KOPT-K1 (cell line): Measurements from ENCODE around the gene MRPL41.
"Not testable (repeated sequence)": the region's sequence is repeated elsewhere in the genome, so short reads cannot be mapped to it uniquely, and the experiment has no call there.

Experiments
- H3K27ac ChIP-seq: fragments of 200-600 bp; sonication (generic); 2 replicates; pipeline ENCODE4 v1.5.1; 2016; ENCODE audit warnings: antibody characterized with exemption, mild to moderate bottlenecking, low read depth, low read length; ENCODE audit not compliant: poor library complexity, severe bottlenecking
- H3K36me3 ChIP-seq: fragments of 200-600 bp; sonication (generic); 2 replicates; pipeline ENCODE4 v1.5.1; 2017; ENCODE audit warnings: antibody characterized with exemption, mild to moderate bottlenecking, low read length, moderate library complexity; ENCODE audit not compliant: insufficient read depth
- H3K9me3 ChIP-seq: fragments of 200-600 bp; sonication (generic); 2 replicates; pipeline ENCODE4 v1.5.1; 2017; ENCODE audit warnings: antibody characterized with exemption, low read length, mild to moderate bottlenecking; ENCODE audit not compliant: insufficient read depth, poor library complexity, severe bottlenecking

MRPL41 gene

DNA sequence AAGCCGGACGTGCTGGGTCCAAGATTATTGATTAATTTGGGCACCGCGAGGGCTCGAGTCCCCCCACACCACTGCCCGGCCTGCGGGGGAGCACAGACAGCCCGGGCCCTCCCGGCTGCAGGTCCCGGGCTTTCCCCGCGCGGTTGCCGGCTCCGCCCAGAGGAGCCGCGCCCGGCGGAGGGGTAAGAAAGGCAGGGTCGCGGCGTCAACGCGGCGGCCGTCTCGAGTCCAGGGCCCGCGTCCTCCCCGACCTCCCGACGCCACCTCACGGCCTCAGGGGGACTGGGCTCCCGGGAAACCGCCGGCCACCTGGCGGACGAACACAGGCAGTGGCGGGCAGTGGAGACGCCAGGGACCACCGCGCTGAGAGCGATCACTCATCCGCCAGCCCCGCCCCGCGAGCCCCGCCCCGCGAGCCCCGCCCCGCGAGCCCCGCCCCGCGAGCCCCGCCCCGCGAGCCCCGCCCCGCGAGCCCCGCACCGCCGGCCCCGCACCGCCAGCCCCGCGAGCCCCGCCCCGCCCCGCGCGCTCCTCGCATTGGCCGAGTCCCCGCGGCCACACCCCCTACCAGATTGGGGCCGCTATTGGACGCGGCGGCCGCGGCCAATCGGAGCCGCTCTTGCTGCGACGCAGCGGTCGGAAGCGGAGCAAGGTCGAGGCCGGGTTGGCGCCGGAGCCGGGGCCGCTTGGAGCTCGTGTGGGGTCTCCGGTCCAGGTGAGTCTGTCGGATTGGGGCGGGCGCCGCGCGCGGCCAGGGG is at the start of gene MRPL41:
Gene MRPL41 (plus strand): TSS at position 616 of the 758 bp plus-strand sequence. CDS start 203 bp downstream, outside the sequence.
- peaks cover 21% of the 10 kb centered on the region for H3K36me3 ChIP-seq
- peak within 1 kb of the TSS; percentile 45 for H3K27ac ChIP-seq
- H3K9me3 ChIP-seq = no peaks in the 10 kb centered on the region

DNA sequence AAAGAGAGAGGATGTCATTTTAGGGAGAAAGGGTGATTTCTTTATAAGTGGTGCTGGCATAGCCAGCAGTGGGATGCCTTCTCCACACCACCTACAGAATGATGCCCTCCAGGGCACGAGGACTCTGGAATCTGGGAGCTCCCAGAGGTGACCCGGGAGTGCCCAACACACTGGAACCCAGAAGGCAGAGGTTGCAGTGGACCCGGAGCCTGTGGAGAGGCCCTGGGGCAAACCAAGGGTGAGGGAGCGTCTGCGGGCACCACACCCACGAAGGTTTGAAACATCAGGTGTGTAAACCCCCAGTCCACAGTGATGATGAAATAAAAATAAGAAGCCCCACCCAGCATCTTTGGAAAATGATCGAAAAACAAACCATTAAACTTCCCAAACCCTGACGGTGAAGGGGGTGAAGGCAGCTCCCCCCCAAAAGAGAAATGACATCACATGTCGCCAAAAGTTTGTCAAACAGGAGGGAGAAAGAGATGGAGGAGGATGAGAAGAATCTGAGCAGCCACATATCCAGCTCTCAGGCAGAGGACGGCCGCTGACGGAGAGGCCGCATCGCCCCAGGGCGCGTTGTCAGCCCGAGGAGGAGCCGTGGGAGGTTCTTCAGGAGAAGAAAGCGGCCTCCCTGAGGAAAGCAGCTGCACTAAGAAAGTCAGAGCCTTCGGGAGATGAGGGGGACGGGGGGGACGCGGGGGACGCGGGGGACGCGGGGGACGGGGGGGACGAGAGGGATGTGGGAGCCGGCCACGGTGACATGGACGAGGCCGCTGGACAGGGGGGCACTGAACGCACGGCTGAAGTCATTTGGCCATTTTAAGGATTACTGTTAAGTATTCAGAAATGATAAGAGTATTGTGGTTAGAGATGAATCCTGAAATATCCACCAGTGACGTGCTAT is 49.4 kb upstream of the MRPL41 start:
- peaks cover 9% of the 10 kb centered on the region for H3K9me3 ChIP-seq
- H3K36me3 ChIP-seq = no peaks in the 10 kb centered on the region
- no peak overlapping the region for H3K27ac ChIP-seq

DNA sequence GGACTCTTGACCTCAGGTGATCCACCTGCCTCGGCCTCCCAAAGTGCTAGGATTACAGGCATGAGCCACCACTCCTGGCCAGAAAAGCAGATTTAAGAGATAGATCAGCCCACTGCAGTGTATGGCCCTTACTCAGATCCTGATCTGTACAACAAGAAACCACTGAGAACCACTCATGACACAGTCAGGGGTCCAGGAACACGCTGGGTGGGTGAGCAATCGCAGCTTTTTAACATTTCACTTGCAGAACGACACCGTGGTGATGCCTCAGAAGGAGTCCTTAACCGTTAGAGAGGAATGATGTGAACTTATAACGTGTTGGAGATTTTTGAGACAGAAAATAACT is 47.3 kb upstream of the MRPL41 start:
- no peaks in the 10 kb centered on the region for H3K36me3 ChIP-seq
- no peak overlapping the region for H3K27ac ChIP-seq
- H3K9me3 ChIP-seq = peaks cover 9% of the 10 kb centered on the region

DNA sequence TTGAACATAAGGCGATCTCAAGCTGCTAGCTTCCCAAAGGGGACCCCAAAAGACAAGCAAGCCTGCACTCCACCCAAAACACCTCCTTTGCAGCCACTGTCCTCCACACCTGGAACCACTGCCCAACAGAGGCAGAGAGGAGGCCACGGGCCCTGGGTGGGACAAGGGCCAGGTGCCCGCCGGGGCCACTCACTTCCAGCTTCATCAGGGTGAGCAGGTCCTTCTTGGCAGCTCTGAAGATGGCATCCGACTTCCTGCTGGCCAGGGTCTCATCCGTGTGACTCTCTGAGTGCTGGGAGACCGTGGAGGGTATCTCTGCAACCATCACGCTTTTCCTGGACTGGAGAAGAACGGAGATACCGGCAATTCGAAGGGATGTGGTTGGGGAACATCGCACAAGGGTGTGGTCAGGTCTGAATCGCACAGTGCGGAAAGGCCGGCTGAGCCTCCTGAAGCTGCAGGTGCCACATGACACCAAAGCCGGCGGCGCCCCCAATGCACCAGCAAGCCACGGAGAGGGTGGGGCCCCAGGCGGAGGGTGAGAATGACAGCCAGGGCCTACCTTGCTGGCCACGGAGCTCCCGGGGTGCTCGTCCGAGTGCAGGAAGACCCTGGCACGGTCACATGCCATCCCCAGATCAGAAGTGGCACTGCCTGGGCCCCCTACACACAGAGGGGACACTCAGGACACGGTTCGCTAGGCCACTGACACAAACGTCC is 46.1 kb upstream of the MRPL41 start:
- H3K9me3 ChIP-seq = peaks cover 9% of the 10 kb centered on the region
- H3K36me3 ChIP-seq = no peaks in the 10 kb centered on the region
- H3K27ac ChIP-seq = no peak overlapping the region

DNA sequence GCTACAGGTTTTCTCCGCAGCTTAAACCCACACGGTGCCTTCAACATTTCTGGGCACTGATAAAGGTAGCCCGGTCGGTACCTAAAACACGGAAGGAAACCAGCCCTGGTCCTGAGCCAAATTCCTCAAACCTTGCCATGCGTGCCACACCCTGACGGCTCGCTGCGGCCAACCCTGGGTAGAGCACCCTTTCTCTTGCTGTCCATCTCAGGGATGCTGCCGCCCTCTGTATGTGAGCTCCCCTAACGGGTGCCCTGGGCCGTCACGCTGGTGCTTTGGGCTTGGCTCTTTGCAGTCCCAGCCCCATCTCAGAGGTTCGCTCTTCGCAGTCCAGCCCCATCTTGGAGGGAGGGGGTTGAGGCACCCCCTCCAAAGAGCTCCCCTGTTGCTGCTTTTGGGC is 45.4 kb upstream of the MRPL41 start:
- no peak overlapping the region for H3K27ac ChIP-seq
- no peaks in the 10 kb centered on the region for H3K36me3 ChIP-seq
- H3K9me3 ChIP-seq = peaks cover 9% of the 10 kb centered on the region

DNA sequence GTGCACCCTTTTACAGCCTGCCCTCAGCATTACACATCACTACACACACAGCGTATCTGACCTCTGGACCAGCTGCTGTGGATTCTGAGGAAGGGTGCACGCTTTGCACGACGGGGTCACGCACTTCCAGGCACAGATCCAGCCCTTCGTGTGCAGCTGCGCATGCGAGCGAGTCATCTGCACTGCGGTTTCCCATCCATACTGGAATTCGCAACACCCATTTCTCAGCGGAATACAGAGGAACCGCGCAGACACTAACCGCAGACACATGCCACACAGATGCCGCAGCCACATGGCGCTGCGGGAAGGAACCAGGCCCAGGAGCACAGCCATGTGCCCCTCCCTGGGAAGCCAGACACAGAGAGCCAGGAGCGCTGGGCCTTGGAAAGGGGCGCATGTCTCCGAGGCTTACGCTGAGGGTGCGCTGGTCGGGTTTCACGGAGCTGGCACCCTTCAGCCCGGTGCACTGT is 44.9 kb upstream of the MRPL41 start:
- no peaks in the 10 kb centered on the region for H3K36me3 ChIP-seq
- no peak overlapping the region for H3K27ac ChIP-seq
- peaks cover 5% of the 10 kb centered on the region for H3K9me3 ChIP-seq

DNA sequence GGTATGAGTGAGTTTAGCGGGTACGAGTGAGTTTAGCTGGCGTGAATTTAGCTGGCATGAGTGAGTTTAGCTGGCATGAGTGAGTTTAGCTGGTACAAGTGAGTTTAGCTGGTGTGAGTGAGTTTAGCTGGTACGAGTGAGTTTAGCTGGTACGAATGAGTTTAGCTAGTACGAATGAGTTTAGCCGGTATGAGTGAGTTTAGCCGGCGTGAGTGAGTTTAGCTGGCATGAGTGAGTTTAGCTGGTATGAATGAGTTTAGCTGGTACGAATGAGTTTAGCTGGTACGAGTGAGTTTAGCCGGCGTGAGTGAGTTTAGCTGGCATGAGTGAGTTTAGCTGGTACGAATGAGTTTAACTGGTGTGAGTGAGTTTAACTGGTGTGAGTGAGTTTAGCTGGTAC is 42.5 kb upstream of the MRPL41 start:
- no peaks in the 10 kb centered on the region for H3K9me3 ChIP-seq
- H3K27ac ChIP-seq = no peak overlapping the region
- H3K36me3 ChIP-seq = no peaks in the 10 kb centered on the region

DNA sequence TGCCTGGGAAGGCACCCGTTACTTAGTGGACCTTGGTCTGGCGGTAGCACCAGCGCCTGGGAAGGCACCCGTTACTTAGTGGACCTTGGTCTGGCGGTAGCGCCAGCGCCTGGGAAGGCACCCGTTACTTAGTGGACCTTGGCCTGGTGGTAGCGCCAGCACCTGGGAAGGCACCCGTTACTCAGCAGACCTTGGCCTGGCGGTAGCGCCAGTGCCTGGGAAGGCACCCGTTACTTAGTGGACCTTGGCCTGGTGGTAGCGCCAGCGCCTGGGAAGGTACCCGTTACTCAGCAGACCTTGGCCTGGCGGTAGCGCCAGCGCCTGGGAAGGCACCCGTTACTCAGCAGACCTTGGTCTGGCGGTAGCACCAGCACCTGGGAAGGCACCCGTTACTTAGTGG is 40.6 kb upstream of the MRPL41 start:
- not testable (repeated sequence) for H3K27ac ChIP-seq, H3K36me3 ChIP-seq, H3K9me3 ChIP-seq

DNA sequence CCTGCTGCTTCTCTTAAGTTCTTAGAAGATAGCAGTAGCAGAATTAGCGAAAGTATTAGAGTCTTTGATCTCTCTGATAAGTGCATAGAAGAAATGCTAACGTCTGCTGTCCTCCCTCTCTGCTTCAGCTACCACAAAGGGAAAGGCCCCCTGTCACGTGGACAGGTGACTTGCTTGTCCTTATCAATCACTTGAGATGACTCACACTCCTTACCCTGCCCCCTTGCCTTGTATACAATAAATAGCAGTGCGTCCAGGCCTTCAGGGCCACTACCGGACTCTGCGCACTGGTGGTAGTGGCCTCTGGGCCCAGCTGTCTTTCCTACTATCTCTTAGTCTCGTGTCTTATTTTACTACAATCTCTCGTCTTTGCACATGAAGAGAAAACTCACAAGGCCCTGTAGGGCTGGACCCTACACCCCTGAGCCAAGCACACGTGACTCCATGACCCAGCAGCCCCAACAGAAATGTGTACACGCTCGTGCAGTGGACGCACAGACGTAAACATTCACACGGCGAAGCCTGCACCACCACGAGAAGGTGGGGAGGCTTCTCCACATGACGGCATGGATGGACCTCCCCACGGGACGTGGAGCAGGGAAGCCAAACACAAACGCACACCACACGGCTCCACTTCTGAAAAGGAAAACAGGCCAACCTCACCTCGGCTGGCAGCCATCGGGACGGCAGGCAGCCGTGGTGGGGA is 39.8 kb upstream of the MRPL41 start:
- no peak overlapping the region for H3K27ac ChIP-seq
- H3K9me3 ChIP-seq = no peaks in the 10 kb centered on the region

DNA sequence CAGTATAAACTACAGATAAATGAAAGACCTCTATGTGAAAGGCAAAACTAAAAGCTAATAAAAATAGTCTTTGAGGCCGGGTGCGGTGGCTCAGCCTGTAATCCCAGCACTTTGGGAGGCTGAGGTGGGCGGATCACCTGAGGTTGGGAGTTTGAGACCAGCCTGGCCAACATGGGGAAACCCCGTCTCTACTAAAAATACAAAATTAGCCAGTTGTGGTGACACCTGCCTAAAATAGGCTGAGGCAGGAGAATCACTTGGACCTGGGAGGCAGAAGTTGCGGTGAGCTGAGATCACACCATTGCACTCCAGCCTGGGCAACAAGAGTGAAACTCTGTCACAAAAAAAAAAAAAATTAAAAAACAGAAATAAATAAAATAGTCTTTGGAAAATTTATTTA is 38.5 kb upstream of the MRPL41 start:
- H3K36me3 ChIP-seq, H3K27ac ChIP-seq, H3K9me3 ChIP-seq: not testable (repeated sequence)

More for the DNA sequence above, 39.8 kb upstream of the MRPL41 start:
- no peaks in the 10 kb centered on the region for H3K36me3 ChIP-seq

DNA sequence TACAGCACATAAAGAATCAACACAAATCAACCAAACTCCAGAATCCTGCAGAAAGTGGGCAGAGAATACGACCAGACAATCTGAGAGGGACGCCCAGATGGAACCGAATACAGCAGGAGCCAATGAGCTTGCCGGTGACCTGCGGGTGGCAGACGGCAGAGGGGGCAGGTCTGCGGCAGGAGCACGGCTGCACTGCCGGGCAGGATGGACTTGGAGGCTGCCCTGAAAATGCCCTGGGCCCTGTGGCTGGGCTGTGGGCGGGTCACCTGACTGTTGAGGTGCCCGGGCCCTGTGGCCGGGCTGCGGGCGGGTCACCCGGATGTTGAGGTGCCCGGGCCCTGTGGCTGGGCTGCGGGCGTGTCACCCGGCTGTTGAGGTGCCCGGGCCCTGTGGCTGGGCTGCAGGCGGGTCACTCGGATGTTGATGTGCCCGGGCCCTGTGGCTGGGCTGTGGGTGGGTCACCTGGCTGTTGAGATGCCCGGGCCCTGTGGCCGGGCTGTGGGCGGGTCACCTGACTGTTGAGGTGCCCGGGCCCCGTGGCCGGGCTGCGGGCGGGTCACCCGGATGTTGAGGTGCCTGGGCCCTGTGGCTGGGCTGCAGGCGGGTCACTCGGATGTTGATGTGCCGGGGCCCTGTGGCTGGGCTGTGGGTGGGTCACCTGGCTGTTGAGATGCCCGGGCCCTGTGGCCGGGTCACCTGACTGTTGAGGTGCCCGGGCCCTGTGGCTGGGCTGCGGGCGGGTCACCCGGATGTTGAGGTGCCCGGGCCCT is 37.7 kb upstream of the MRPL41 start:
- H3K36me3 ChIP-seq, H3K27ac ChIP-seq, H3K9me3 ChIP-seq: not testable (repeated sequence)

DNA sequence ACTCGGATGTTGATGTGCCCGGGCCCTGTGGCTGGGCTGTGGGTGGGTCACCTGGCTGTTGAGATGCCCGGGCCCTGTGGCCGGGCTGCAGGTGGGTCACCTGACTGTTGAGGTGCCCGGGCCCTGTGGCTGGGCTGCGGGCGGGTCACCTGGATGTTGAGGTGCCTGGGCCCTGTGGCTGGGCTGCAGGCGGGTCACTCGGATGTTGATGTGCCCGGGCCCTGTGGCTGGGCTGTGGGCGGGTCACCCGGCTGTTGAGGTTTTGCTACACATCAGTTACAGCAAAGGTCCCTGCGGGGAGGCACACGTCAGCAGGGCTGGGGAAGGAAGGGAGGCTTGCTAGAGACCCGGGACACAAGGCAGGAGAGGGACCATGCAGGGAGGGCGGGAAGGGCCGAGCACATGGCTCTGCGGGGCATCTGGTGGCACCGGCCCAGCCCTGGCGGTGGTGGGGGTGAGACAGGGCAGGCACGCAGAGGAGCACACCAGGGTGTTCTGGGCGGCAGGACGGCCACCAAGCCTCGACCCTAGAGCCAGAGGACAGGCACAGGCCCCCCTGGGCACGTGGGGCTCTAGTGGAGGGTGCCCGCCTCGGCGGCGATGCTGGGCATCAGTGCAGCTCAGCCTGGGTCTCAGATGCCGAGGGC is 36.9 kb upstream of the MRPL41 start:
- no peaks in the 10 kb centered on the region for H3K36me3 ChIP-seq
- H3K9me3 ChIP-seq = no peaks in the 10 kb centered on the region
- H3K27ac ChIP-seq = no peak overlapping the region

DNA sequence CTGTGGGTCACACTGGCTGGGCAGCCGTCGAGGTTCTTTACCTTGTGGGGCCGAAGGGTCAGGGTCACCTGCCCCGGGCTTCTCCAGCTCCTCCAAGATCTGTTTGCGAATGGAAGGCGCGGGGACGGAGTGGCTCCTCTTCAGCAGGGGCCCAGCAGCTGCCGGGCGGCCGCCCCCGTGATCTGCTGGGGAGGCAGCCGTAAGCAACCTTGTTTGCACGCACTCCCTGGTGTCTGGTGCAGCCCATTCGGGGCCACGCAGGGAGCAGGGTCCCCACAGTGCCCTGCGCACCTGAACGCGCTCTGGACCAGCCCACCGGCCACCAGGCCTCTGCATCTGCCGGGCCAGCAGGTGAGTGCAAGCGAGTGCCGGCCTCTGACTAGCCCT is 36.3 kb upstream of the MRPL41 start:
- Histone ChIP-seq H3K27ac (no peak overlapping the region), H3K9me3 (no peaks in the 10 kb centered on the region), H3K36me3 (no peaks in the 10 kb centered on the region)
